HG03457 (cell line): ENCODE measurements around the gene OXNAD1.

ENCODE experiments used
- ATAC-seq: cut with Tn5 transposase; IDR thresholded peaks from one replicate; pipeline ENCODE4 v1.9.1; 2021; ENCODE audit warnings: moderate number of reproducible peaks; ENCODE audit not compliant: unreplicated experiment

The OXNAD1 gene

GRCh38 chr3:16325850-16326249, 60.8 kb downstream of the OXNAD1 start:
- ATAC-seq: no peak

DNA sequence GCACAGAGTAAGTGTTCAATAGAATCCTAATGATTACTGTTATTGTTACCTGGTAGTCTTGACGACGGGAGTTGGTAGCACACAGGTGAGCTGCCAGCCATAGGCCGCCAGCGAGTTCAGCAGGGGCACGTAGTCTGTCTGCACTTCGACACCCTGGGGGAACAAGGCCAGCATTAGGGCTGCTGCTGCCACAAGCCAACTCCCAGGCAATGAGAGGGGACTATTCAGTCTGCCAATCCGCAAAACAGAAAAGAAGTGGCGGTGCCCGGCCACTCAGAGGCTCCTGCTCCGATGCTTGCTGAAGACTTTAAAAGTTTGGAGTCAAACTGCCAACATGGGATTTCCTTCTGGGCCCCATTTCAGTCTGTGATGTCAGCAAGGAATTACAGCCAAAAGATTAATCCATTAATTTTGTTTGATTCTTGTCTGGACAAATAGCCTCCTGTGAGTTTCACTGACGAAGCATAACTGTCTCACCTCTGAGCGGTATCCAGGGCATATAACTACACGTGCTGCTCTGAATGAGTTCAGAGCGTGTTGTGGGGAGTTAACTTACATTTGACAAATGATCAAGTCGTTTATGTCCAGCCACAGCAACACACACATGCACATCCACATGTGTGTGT, 61.8 kb downstream of the OXNAD1 start:
- ATAC-seq: no peak

DNA sequence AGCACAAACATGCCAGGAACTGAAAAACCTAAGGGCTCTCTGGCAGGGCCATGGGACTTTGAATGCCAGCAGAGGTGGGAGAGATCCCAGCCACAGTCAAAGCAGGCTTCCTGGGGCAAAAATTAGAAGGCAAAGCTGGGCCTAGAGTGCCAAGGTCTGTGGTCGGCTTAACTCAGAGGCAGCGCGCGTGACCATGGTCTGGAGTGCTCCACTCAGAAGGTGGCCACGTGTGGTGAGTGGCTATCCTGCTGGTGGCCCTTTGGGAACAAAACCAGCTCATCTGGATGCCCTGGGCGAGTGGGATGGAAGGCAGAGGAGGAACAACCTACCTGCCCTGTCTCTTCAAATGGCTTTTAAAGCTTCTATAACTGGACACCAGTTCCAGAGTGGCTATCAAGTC, 63.1 kb downstream of the OXNAD1 start:
- ATAC-seq: no peak

- ATAC-seq: no peak
Measured at GRCh38 chr3:16329036-16329825, 64.2 kb downstream of the OXNAD1 start.

GRCh38 chr3:16329826-16330129, 64.8 kb downstream of the OXNAD1 start:
- ATAC-seq: no peak

- ATAC-seq: no peak
Measured at GRCh38 chr3:16330351-16330750, 65.3 kb downstream of the OXNAD1 start.

GRCh38 chr3:16331319-16331883, 66.4 kb downstream of the OXNAD1 start:
- ATAC-seq: no peak

- ATAC-seq: no peak
Measured at GRCh38 chr3:16332904-16333426, 68.0 kb downstream of the OXNAD1 start.

- ATAC-seq: no peak
Measured at GRCh38 chr3:16334909-16335308, 69.9 kb downstream of the OXNAD1 start.

- no peak for ATAC-seq
Measured at GRCh38 chr3:16335333-16335732, 70.3 kb downstream of the OXNAD1 start.

GRCh38 chr3:16335772-16336645, 71.0 kb downstream of the OXNAD1 start:
- no peak for ATAC-seq

DNA sequence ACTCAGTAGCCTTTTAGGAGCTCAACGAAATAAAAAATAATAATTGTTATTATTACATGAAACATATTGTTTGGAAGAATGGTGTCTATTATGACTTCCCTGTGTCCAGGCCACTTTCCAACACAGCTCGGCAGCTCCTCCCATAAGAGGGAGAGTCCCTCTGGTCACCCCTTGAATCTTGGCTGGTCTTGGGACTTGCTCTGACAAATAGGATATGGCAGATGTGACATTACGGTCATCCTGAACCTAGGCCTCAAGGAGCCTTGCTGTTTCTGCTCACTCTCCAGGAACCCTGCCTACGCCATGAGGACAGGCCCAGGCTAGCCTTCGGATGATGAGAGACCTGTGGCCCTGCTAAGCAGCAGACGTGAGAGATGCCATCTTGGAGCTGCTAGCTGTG, 71.8 kb downstream of the OXNAD1 start:
- no peak for ATAC-seq

- peak; percentile 83 for ATAC-seq
Measured at GRCh38 chr3:16337856-16338540, 73.0 kb downstream of the OXNAD1 start.

DNA sequence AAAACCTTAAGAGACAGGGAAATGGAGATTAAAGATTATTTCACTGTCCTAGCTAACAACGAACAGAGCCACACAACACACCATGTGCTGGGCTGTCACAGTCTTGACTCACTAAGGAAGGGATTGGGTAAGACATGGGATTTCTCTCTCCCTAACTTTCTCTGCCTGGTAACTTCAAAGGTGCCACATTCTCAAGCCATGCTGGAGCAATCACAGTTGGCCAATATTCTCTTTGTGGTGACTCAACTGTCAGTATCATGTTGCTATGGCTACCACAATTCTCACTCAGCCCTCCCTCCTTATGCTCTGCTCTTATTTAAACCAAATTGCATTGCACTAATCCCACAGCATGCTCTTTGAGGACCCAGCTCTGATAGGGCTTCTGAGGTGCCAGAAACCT, 74.0 kb downstream of the OXNAD1 start:
- ATAC-seq: no peak

DNA sequence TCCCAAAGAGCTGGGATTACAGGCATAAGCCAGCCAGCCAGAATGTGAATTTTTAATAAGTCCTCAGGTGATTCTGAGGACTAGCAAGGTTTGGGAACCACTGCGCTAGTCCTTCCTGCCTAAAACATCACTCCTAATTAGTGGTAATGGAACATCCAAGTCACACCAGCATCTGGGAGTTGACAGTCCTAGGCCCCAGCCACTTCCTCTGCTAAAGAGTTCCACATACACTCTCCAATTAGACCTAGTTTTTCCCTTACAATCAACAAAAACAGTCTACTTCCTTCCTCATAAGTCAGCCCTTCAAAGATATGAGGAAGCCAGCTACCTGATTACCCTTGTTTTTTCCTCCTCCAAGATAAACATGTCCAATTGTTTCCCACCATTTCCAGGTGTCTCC, 78.1 kb downstream of the OXNAD1 start:
- ATAC-seq: no peak

DNA sequence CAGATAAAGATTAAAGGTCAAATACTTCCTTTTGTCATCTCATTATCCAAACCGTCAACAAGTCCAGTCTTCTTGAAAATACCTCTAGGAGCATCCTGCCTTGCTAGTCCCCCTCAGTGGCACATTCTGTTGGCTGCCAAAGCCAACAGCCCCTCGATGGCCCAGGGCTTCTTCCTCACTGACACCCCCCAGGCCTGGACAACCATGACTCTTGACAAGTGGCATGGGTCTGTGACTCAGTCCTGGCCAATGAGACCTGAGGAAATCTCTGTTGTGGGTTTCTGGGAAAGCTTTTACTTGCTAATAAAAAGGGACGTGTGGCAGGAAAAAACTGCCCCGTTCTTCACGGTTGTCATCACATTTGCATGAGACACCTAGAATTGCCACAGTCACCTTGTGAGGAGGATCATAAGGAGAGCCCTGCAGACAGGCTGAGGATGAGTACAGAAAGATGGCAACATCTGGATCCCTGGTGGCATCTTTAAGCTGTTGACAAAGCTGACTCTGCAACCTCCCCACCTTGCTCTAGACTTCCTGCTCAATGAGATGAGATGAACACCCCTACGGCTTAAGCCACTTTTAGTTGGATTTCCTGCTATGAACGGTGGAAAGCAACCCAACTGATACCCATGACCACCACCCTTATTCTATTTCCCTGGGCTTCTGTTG, 81.5 kb downstream of the OXNAD1 start:
- no peak for ATAC-seq

DNA sequence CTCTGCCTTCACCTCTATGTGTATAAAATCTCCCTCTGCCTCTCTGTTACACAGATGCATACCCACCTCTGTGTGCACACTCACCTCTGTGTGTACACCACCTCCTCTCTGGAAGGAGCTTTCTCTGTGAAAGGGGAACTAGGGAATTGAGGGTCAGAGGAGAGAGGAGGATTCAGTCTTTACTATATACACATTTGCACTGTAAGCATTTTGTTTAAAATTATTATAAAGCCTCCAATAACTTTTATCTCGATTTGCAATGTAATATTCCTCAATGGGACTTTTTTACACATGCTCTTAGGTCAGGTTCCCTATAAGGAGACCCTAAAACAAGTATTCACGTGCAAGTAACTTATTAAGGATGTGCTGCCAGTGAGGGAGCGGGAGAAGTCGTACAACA, 82.5 kb downstream of the OXNAD1 start:
- no peak for ATAC-seq

GRCh38 chr3:16349986-16350596, 85.1 kb downstream of the OXNAD1 start:
- no peak for ATAC-seq

DNA sequence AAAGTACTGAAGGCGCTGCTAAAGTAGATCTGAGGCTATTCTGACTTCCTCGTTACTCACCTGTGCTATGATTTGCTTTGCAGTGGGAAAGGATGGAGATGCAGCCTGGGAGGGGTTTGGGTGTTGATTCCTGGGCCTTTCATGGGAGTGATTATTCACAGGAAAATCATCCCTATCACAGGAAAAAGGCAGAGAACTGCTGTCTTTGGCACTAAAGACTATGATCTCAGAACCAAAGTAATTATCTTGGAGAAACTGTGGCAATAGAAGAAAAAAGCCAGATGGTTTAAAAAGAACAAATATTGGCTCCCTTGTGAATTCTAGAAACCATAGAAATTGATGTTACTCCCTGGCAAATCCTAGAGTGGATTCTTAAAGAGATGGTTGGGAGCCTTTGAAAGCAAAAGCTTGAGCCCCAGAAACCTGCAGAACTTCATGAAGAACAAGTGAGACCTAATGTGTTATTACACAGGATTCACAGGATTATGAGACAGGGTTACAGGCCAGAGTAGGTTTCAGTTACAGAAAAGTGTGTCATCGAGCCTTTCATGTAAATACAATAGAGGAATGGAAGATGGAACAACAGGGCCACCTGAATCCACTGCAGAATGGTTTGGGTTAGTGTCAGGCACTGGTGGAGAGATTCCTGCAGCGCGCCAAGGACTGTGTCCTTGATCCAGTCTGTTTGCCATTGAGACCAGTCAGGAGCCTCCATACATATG, 85.7 kb downstream of the OXNAD1 start:
- no peak for ATAC-seq
